GM20000 (cell line): ENCODE data around the gene SLC16A5.
"Not testable (repeated sequence)": the region's sequence is repeated elsewhere in the genome, so short reads cannot be mapped to it uniquely, and the experiment has no call there.

Source experiments
- DNase-seq: peaks from one replicate; pipeline ENCODE4 v3.0.0; 2012; ENCODE audit warnings: low spot score
- CTCF ChIP-seq: IDR thresholded peaks from 2 replicates; pipeline ENCODE4 v1.5.1; 2012; ENCODE audit warnings: mild to moderate bottlenecking, control low read depth; ENCODE audit errors: extremely low read depth, missing control alignments

The SLC16A5 gene

GRCh38 chr17:75118307-75118706 lies 30.6 kb downstream of the SLC16A5 start:
- no peak for TF ChIP-seq CTCF
- DNase-seq, result no peak

- no peak for TF ChIP-seq CTCF
- no peak for DNase-seq
Measured at GRCh38 chr17:75124041-75124818, 36.5 kb downstream of the SLC16A5 start.

GRCh38 chr17:75124819-75125162 lies 37.0 kb downstream of the SLC16A5 start:
- DNase-seq, result no peak
- TF ChIP-seq CTCF, result no peak

- no peak for TF ChIP-seq CTCF
- no peak for DNase-seq
Measured at GRCh38 chr17:75125984-75126383, 38.2 kb downstream of the SLC16A5 start.

- TF ChIP-seq CTCF, result no peak
Measured at GRCh38 chr17:75126954-75127353, 39.2 kb downstream of the SLC16A5 start.

GRCh38 chr17:75127936-75128335 lies 40.2 kb downstream of the SLC16A5 start:
- not testable (repeated sequence) for DNase-seq

More at GRCh38 chr17:75126954-75127353, 39.2 kb downstream of the SLC16A5 start:
- DNase-seq, result no peak

- DNase-seq, result no peak
- TF ChIP-seq CTCF, result no peak
Measured at GRCh38 chr17:75128694-75129505, 41.1 kb downstream of the SLC16A5 start.

- no peak for TF ChIP-seq CTCF
- no peak for DNase-seq
Measured at GRCh38 chr17:75129576-75129975, 41.8 kb downstream of the SLC16A5 start.
